LNCaP clone FGC (cell line): ENCODE measurements around the gene RANBP3.

Source experiments
- DNase-seq: peaks from one replicate; pipeline ENCODE4 v3.0.0-alpha.2; 2011; ENCODE audit warnings: low read depth
- H3K4me3 ChIP-seq: 2 replicates; pipeline ENCODE4 v1.5.1; 2011; ENCODE audit warnings: mild to moderate bottlenecking, low read depth, low read length, control low read depth
- CTCF ChIP-seq: IDR thresholded peaks from 2 replicates; pipeline ENCODE4 v1.5.1; 2012; ENCODE audit warnings: mild to moderate bottlenecking; ENCODE audit not compliant: control insufficient read depth, insufficient read depth; ENCODE audit errors: extremely low read depth

The RANBP3 gene

GRCh38 chr19:5916181-5916708, 61.7 kb downstream of the RANBP3 start:
- TF ChIP-seq CTCF: no peak
- no peak for DNase-seq
- H3K4me3 ChIP-seq: no peak overlapping the region

- DNase-seq: no peak
- no peak overlapping the region for H3K4me3 ChIP-seq
- TF ChIP-seq CTCF: no peak
Observed at GRCh38 chr19:5915782-5916165, 62.2 kb downstream of the RANBP3 start.

- no peak for TF ChIP-seq CTCF
- no peak overlapping the region for H3K4me3 ChIP-seq
- DNase-seq: no peak
Observed at GRCh38 chr19:5914946-5915781, 62.8 kb downstream of the RANBP3 start.

GRCh38 chr19:5914358-5914774, 63.6 kb downstream of the RANBP3 start:
- DNase-seq: no peak
- no peak for TF ChIP-seq CTCF
- no peak overlapping the region for H3K4me3 ChIP-seq

GRCh38 chr19:5913739-5914357, 64.1 kb downstream of the RANBP3 start, which contains the start of gene CAPS:
Gene CAPS, plus strand, starts transcription at chr19:5914254. Its CDS starts 153 bp downstream, at chr19:5914407.
- H3K4me3 ChIP-seq: no peak within 1 kb of the TSS
- no peak for TF ChIP-seq CTCF
- no peak for DNase-seq

GRCh38 chr19:5911366-5911765, 66.6 kb downstream of the RANBP3 start:
- no peak for TF ChIP-seq CTCF
- H3K4me3 ChIP-seq: no peak overlapping the region
- no peak for DNase-seq
